ENCODE data around the gene MAS1.
A peak's percentile ranks its signal among the peaks of the same experiment; 100 is the strongest.
"Not testable (repeated sequence)": the region's sequence is repeated elsewhere in the genome, so short reads cannot be mapped to it uniquely, and the experiment has no call there.

Gene MAS1

GRCh38 chr6:159919011-159919511, 28.3 kb downstream of the MAS1 start:
- no peak for DNase-seq

- no peak for DNase-seq
These were observed 29.0 kb downstream of the MAS1 start for GRCh38 chr6:159919800-159920199.

DNA sequence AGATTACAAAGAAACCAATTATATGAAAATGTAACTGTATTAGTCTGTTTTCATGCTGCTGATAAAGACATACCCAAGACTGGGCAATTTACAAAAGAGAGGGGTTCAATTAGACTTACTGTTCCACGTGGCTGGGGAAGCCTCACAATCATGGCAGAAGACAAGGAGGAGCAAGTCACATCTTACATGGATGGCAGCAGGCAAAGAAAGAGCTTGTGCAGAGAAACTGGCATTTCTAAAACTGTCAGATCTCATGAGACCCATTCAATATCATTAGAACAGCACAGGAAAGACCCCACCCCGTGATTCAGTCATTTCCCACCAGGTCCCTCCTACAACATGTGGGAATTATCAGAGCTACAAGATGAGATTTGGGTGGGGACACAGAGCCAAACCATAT, 33.4 kb downstream of the MAS1 start:
- not testable (repeated sequence) for DNase-seq

DNA sequence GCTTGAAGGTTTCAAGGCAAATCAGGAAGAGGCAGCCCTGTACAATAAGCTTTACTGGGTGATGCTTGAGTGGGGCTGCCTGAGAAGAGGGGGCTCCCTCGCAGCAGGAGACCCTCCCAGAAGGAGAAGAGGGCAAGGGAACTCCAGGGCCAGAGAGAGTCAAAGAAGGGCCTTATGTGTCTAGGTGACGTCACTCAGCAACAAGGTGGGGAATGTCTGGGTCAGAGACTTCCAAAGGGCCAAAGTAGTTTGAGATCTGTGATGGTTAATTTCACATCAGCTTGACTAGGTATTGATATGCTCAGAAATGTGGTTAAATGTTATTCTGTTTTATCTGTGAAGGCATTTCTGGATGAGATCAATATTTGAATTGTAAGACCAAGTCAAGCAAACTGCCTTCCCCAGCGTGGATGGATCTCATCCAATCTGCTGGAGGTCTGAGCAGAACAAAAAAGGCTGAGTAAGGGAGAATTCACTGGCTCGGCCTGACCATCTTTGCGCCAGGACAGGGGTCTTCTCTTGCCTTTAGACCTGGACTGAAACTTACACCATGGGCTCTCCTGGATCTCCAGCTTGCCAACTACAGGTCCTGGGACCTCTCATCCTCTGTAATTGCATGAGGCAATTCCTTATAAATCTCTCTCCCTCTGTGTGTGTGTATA, 35.9 kb downstream of the MAS1 start:
- no peak for DNase-seq

GRCh38 chr6:159929819-159930218, 39.0 kb downstream of the MAS1 start:
- peak; percentile 32 to 51 (median 42) for DNase-seq

DNA sequence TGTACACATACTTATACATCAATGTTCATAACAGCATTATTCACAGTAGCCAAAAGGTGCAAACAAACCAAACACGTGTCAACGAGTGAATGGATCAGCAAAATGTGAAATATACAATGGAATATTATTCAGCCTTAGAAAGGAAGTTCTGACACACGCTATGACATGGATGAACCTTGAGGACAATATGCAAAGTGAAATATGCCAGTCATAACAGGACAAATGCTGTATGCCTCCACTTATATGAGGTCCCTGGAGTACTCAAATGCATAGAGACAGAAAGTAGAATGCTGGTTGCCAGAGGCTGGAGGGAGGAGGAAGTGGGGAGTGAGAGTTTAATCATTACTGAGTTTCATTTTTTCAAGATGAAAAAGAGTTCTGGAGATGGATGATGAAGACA, 40.3 kb downstream of the MAS1 start:
- no peak for DNase-seq

GRCh38 chr6:159931846-159932245, 41.1 kb downstream of the MAS1 start:
- DNase-seq, result no peak

DNA sequence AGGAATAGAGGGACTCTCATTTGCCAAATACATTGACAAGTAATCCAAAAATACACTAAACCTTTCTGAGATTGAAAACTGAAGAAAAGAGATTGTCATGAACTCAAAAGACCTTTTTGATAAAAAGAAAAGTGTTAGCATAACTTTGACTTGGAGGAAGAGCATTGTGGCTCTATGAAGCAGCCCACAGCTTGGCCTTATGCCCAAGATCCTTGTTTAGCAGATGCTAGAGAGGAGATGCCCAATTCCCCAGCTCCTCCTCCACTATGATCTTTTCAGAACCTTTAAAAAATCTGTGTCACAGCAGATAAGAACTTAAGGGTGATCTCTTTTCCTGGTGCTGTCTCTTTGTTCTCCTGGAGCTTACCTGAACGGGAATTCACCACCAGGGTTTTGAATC, 42.3 kb downstream of the MAS1 start:
- no peak for DNase-seq

DNA sequence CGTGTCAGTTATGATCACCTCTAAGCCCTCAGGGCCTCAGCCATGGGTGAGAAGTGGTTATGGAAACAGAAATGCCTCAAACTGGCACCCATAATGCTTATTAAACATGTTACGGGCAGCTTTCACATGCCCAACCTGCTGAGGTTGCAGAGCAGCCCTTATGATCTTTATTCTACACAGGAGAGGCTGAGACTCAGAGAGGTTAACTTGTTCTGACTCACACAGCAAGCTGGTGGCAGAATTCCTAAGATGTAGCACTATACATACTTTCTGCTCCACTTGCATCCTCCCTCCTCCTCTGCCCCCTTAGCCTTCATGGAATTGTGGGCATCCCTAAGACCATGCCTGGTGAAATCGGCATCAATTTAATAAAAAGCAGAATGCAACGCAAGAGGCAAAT, 43.4 kb downstream of the MAS1 start:
- no peak for DNase-seq

- no peak for DNase-seq
These were observed 44.3 kb downstream of the MAS1 start for GRCh38 chr6:159935065-159935464.

GRCh38 chr6:159935633-159936032, 44.8 kb downstream of the MAS1 start:
- DNase-seq, result peak in 2 of 3 donors; percentile 28 to 43

DNA sequence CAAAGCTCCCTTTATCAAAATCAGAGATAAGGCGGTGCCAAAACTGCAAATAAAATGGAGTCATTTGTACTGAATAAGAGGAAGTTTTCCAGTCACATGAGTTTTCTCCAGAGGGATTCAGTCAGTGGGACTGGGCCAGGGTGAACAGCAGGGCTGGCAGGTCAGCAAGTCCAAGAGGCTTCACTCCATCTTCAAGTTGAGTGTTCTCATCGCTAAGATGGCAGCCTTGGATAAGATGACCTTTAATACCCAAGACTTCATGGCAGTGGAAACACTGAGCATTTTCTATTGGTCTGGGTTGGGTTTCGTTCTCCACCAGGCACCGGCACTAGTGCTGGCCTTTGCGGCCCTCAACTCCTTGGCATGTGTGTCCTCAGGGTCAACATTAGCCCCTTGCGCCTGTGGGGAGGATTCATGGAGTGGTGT, 48.8 kb downstream of the MAS1 start:
- no peak for DNase-seq

Data from suppressor macrophage treated with lipopolysaccharide for 1 hour (primary cell).